A673 (cell line): ENCODE data around the gene PLIN3.

Source experiments
- CTCF ChIP-seq: fragments of 300-800, 200-600 bp; sonication (generic); conservative IDR thresholded peaks from 2 replicates; pipeline ENCODE4 v1.5.1; 2017; ENCODE audit warnings: low read depth, mild to moderate bottlenecking, antibody characterized with exemption, low read length, moderate library complexity, mixed read lengths
- EZH2 ChIP-seq: fragments of 200-600 bp; sonication (generic); IDR thresholded peaks from 2 replicates; pipeline ENCODE4 v1.6.1; 2017; ENCODE audit warnings: borderline replicate concordance, low read depth, mild to moderate bottlenecking, mixed read lengths, antibody characterized with exemption, low read length; ENCODE audit not compliant: poor library complexity, severe bottlenecking

DNA sequence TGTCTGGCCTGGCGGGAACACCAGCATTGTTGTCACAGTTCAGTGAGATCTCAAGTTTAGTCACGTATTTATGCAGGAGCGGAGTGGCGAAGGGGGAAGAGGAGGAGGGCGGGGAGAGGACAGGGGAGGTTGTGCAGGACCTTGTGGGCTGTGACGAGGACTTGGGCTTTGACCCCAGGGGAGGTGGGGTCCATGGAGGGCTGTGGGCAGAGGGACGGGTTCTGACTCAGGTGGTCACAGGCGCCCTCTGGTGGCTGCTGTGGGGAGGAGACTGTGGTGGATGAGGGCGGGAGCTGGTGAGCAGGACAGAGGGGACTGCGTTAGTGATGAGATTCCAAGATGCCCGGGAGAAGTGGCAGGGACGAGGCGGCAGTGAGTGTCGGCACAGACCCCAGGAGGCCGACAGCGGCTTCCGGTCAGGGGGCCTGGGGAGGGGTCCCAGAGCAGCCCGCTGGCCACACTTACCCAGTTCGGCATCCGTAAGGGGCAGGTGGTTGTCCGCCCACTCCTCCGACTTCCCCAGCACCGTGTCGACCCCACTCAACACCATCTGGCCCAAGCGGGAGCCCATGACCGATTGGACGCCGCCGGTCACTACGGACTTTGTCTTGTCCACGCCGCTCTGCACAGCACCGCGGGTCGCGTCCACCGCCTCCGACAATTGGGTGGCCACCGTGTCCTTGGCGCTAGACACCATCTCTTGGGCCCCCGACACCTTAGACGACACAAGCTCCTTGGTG, 15.7 kb downstream of the PLIN3 start:
- peak; percentile 95 for TF ChIP-seq CTCF
- no peak for TF ChIP-seq EZH2
